Measurements from ENCODE around the gene HOXA11. TPM values are rescaled to one million over a fixed set of nuclear protein-coding genes. Genes with fewer than 3 reads are reported as not detected.

Gene HOXA11
- total RNA-seq, 1 experiment from 2014 or later = not detected

DNA sequence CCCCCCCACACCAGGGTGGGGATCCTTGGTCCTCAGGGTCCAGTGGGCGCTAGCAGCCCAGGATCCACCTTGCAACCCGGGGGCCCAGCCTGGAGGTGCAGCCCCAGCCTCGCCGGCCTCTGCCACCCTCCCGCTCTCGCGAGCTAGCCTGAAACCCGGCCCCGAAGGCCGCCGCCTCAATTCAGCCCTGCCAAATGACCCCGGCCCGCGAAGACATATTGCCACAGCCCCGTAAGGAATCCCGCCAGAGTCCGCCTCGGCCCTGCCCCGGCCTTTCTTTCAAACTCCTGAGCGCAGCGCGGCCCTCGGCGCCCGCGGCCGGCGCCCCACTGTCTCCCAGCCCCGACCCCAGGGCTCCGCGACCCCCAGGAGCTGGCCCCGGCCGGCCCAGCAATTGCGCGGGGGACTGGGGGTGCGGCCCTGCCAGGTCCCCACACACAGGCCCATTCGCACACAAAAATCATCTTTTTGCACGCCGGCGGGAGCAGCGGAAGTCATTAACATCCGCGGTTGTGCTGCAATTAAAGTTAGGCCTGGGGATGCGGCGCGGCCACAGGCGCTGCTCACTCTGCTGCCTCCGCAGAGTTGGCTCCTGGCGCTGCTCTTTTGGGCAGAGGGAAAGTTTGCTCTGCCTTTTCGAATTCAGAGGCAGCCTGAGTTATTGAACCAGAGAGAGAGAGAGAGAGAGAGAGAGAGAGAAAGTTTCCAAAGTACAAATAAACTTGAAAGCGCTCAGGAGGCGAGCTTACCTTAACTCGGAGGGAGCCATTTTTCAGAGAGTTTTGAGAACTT, 45.5 kb downstream of the HOXA11 start:
- Histone ChIP-seq H3K14ac (ENCODE audit: insufficient read depth, low read length) (no peak overlapping the region), H2BK5ac (ENCODE audit: insufficient read length, low read length) (no peak overlapping the region), H3K18ac (ENCODE audit: insufficient read length, low read depth, low read length) (no peak overlapping the region), H2BK20ac (ENCODE audit: low read depth, low read length, poor library complexity, severe bottlenecking) (no peak overlapping the region), H4K91ac (ENCODE audit: insufficient read length, low read depth, low read length) (no peak overlapping the region), H4K5ac (ENCODE audit: insufficient read length, low read depth, low read length) (no peak overlapping the region), H3K23me2 (ENCODE audit: insufficient read length, low read depth, low read length, poor library complexity, severe bottlenecking) (peaks cover 10% of the 10 kb centered on the region), H3K79me2 (ENCODE audit: insufficient read depth, low read length) (no peaks in the 10 kb centered on the region), H3K27ac (ENCODE audit: insufficient read length, low read depth, low read length) (no peak overlapping the region), H3K27me3 (ENCODE audit: insufficient read depth, low read length) (peaks cover 98% of the 10 kb centered on the region), H3K4me1 (ENCODE audit: insufficient read depth, low read length) (no peaks in the 10 kb centered on the region), H2AFZ (ENCODE audit: low read length) (no peak overlapping the region), H3K4ac (ENCODE audit: low read depth, low read length) (no peak overlapping the region), H2AK5ac (ENCODE audit: insufficient read length, low read length) (no peak overlapping the region), H3K9ac (ENCODE audit: extremely low read depth, insufficient read length, low read length) (no peak overlapping the region), H3K4me2 (ENCODE audit: insufficient read depth, insufficient read length, low read length) (no peak overlapping the region), H3K23ac (ENCODE audit: insufficient read length, low read depth, low read length) (no peak overlapping the region), H2BK15ac (ENCODE audit: low read depth, low read length) (no peak overlapping the region), H4K8ac (replicated peaks; ENCODE audit: insufficient read length, low read depth, low read length) (no peak overlapping the region), H2BK12ac (ENCODE audit: insufficient read length, low read depth, low read length) (no peak overlapping the region), H3K9me3 (ENCODE audit: control insufficient read depth, low read depth, low read length) (no peaks in the 10 kb centered on the region), H4K20me1 (ENCODE audit: control insufficient read depth, insufficient read depth, insufficient read length) (no peaks in the 10 kb centered on the region), H3K56ac (ENCODE audit: insufficient read length, low read depth, low read length) (no peak overlapping the region), H3T11ph (ENCODE audit: low read length) (no peak overlapping the region), H3K79me1 (ENCODE audit: insufficient read depth, low read depth, low read length, poor library complexity, severe bottlenecking) (no peaks in the 10 kb centered on the region), H2BK120ac (ENCODE audit: low read depth, low read length, poor library complexity, severe bottlenecking) (no peak overlapping the region)
- peaks cover 0 to 20% of the 10 kb centered on the region in 2 experiments for H3K9me3 Mint-ChIP-seq
- TF ChIP-seq, protein P1, sequence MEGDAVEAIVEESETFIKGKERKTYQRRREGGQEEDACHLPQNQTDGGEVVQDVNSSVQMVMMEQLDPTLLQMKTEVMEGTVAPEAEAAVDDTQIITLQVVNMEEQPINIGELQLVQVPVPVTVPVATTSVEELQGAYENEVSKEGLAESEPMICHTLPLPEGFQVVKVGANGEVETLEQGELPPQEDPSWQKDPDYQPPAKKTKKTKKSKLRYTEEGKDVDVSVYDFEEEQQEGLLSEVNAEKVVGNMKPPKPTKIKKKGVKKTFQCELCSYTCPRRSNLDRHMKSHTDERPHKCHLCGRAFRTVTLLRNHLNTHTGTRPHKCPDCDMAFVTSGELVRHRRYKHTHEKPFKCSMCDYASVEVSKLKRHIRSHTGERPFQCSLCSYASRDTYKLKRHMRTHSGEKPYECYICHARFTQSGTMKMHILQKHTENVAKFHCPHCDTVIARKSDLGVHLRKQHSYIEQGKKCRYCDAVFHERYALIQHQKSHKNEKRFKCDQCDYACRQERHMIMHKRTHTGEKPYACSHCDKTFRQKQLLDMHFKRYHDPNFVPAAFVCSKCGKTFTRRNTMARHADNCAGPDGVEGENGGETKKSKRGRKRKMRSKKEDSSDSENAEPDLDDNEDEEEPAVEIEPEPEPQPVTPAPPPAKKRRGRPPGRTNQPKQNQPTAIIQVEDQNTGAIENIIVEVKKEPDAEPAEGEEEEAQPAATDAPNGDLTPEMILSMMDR (conservative IDR thresholded peaks at IDR 0.05) = no peak
- DNase-seq = peak; percentile 65
- no peak overlapping the region; a peak in 1 of 5 replicates for H3K4me3 Mint-ChIP-seq
- no CpG with 5 or more reads among the region's 53 CpGs for WGBS (ENCODE audit: extremely low coverage, insufficient read length, low lambda C conversion rate)
- no peaks in the 10 kb centered on the region; a peak in 1 of 7 replicates for H3K36me3 Mint-ChIP-seq (ENCODE audit: insufficient read depth in 1 of 3, low read depth in 3 of 3)
- H3K4me1 Mint-ChIP-seq = peaks cover 7 to 13% of the 10 kb centered on the region in 2 experiments
- peaks cover 100% of the 10 kb centered on the region for H3K27me3 Mint-ChIP-seq (ENCODE audit: low read depth)
- H3K27ac Mint-ChIP-seq = no peak overlapping the region

Measured in H9 (cell line).